Measurements from ENCODE around the gene SIRPB2.
A peak's percentile ranks its signal among the peaks of the same experiment; 100 is the strongest.

The SIRPB2 gene

DNA sequence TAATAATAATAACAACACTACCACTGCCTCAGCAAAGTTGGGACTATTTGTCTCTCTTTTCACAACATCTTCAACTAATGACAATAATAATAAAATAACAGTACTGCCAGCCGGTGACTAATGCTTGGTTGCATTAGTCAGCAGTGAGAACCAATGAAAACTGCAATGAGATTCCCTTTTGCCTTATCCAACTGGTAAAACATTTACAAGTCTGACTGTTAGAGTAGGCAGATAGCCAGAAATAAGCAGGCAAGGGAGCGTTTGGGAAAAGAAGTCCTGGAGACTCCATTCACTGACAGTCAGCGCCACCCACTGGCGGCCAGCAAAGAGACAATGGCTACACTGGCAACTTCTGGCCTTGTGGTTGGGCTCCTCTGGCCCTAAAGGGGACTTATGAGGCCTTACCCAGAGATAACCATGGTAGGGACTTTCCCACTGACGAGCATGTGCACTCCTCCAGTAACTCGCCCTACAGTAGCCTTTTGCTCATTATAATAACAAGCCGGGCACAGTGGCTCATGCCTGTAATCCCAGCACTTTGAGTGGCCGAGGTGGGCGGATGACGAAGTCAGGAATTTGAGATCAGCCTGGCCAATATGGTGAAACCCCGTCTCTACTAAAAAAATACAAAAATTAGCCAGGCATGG lies 21.2 kb downstream of the SIRPB2 start:
- peak; percentile 68 to 98 for DNase-seq

DNA sequence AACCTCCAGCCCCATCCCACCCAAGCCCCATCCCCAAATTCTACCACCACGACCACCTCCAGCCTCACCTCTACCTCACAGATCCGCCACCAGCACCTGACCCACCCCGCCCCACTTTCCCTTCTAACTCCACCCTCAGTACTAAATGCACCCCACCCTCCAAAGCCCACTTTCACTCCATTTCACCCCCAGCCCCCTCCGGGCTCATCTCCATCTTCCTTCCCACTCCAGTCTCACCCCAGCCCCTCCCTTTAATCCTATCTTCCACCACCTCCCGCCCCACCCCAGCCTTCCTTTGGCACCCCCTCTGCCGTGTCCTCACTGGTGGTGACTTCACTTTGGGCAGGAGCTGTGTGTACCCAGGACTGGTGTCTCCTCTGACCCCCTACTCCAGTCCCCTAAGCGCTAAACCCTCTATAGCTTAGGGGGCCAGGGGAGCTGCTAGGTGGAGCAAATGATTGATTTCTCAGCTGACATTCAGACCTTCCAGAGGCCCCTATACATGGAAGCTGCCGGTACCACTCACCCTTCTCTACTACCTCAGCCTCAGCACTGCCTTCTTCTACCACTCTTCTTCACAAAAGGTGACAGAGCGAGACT lies 21.8 kb downstream of the SIRPB2 start:
- DNase-seq, result no peak

DNA sequence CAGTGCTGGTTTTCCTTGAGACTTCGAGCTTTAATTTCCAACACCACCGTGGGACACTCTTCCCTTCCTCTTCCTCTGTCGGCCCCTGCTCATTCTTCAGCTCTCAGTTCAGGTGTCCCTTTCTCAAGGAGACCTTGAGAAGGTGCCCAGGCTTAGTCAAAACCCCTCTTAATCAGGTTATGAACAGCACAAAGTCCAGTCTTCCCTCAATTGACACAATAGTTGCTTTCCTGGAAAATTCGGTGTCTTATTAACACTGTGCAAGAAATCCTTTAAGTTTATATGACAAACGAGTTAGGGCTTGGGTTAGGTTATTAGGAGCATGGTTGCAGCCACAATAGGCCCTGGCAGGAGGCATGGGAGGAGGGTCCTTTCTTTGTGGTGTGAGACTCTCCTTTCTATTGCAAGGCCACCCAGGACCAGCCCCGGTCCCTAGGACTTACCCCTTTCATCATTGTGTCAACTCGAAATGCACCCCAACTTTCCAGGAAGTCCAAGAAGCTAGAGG lies 23.0 kb downstream of the SIRPB2 start:
- no peak for DNase-seq

DNA sequence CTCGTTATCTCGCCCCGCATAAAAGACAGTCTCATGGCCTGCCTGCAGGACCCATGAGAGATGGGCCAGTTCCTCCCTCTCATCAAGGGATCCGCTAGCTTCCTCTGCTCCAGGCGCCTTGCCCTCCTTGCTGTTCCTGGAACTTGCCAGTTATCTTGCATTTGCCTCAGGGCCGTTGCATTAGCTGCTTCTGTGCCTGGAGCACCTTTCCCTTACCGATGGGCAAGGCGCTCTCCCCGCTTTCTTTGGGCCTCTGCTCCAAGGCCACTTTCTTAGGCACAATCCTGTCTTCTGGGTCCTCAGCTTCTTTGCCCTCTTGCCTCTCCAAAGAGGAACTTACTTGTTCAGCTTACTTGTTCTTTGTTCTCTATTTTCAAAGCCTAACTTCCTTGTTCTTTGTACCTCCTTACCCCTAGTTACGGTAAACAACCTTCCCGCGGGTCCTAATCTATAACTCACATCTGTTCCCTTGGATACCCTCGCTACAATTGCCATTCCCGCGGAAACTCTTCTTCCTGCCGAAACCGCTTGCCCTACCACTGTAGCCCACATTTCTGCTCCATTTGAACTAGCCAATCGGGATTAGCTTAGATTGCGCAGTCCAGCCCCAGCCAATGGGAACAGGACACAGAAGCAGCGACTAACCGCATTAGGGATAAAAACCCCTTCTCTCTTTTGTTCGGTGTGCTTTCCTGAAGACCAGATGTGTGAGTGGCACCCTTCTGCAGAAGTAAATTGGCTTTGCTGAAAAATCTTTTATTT lies 23.7 kb downstream of the SIRPB2 start:
- DNase-seq, result peak; percentile 47 to 71

DNA sequence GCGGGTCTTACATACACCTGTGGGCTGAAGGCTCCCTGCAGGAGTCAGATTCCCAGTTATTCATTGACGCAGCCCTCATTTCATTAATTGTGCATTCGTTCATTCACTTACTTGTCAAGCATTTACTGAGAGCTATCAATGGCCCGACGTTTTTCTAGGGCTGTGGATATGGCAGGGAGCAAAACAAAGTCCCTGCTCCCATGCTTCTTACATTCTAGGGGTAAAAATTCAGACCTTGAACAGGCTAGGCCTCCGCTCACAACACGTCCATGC lies 24.2 kb downstream of the SIRPB2 start:
- no peak for DNase-seq

DNA sequence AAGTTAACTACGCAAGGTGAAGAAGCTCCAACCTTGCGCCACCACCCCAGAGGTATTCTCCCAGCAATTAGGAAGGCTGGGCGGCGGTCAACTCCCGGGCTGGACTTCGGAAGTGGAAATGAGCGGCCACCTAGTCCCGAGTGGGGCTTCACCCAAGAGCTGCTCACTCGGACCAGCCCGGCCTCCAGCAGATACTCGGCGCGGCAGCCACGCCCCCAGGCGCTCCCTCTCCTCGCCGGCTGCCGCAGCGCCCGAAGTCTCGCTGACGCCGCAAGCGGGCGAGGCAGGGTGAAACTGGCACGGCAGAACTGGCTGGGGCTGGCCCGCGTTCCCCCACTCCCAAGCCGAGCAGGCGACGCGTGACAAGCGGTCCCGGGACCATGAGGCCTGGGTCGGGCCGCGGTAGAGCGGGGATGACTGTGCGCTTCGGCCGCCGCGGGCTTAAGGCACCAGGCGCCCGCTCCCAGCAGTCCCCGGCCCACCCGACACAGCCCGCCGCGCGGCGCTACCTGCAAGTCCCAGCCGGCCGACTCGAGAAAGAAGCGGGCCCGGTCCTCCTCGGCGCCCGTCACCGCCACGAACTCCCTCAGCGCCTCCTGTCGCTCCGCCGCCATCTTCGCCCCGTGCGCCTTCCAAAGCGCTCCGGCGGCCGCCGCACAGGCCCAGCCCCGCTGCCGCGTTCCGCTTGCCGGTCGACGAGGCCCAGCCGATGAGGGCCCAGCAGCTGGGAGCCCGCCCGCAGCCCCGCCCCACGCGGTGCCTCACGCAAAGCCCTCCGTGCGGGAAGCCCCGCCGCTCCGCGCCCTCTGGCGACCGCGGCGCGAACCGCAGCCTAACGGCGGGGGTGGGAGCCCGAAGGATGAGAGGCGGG lies 24.8 kb downstream of the SIRPB2 start, which contains the start of gene NSFL1C:
Gene NSFL1C, minus strand, starts transcription at position 639 of the 871 bp plus-strand sequence. Its CDS starts 25 bp downstream, at position 614.
- DNase-seq, result peak; percentile 89 to 97

DNA sequence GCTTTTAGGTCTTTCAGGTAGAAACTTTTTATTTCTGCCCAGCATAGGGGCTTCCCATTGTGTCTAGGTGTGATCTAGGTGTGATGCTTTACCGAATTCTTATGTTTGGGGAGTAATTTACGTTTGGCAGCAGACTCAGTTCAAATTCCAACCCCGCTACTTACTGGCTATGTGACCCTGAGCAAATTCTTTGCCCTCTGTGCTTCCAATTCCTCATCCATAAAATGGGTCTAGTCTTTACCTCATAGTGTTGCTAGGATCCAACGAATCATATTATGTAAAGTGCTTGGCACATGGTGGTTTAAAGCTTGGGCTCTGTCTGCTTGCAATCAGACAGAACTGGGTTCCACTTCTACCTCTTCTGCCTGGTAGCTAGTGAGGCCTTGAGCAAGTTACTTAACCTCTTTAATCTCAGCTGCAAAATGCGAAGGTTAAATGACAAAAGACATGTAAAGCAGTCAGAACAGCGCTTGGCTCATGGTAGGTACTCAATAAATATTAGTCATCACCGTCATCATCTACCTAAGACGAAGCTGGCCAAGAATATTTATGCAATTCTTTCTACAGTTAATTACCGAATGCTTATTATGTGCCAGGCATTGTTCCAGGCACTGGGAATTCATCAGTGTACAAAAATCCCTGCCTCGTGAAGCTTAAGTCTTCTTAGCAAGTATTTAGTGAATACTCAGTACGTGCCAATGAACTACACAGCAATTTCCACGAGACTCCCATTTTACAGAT lies 25.6 kb downstream of the SIRPB2 start:
- no peak for DNase-seq

DNA sequence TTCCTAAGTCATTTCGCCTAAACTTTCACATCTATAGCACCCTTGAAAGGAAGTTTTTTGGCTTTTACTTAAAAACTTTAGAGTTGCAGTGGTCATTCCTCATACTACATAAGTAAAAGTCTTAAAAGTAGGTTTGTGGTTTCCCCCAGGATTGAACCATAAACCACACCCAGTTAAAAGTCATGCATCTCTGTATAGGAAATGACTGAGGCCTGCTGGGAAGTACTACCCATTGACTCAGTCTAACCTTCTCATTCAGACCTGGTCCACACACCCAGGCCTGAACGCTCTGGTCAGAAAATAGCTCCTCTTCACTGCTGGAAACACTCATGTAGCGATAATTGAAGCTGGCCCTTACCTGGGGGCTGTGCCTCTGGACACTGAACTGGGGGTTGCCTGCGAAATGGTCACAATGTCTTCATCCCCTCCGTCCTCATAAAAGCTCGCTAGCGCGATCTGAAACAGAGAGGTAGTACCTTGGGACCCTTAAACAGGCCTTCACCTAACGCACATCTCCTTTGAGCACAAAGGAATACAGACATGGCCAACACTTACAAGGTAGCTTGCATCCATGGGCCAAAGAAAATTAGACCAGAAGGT lies 27.1 kb downstream of the SIRPB2 start:
- no peak for DNase-seq

DNA sequence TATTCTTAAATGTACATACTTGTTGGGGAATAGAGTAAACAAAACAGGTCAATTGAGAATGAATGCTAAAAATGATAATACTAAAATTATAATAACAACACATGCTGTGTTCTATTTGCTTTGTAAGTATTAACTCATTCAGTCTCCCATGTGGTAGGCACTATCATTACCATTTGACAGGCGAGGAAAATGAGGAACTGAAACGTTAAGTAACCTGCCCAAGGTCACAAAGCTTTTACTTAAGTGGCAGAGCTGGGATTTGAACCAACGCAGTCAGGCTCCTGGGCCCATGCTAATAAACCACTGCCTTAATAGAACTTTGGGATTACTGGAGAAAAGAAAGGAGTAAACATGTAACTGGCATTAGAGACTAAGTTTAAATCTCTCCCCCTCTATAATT lies 28.4 kb downstream of the SIRPB2 start:
- DNase-seq, result peak in 1 of 2 donors; percentile 21

DNA sequence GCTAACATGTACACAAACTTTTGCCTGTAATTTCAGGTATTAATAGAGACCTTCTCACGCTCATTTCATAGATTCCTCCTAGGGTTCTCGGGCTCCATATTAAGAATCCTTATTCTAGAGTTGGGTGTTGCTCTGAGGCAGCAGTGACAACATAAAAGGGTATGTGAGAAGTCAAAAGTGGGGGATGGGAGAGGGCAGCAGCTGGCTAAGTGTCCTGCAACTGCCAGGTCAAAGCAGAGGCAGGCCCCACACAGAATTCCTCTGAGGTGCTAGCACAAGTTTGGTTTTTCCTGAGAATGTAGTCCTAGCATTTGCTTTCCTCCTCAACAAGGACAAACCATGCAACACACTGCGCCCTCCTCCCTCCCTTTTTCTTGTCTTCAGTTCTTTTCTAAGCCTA lies 29.2 kb downstream of the SIRPB2 start:
- DNase-seq, result no peak

DNA sequence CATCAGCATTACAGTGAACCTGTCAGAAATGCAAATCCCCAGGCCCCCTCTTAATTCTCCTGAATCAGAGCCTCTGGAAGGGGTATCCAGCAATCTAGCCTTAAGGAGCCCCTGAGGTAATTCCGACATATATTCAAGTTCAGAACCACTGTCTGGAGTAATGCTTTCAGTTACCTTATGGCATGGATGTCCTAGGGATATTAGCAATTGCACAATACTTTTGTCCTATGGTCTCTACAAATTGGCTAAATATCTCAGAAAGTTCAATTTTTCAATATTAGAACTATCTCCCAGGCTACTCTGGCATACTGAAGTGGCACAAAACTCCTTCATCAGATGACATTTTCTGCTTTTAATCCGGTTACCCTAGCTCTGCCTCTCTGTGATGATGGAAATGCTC lies 30.9 kb downstream of the SIRPB2 start:
- DNase-seq, result no peak

DNA sequence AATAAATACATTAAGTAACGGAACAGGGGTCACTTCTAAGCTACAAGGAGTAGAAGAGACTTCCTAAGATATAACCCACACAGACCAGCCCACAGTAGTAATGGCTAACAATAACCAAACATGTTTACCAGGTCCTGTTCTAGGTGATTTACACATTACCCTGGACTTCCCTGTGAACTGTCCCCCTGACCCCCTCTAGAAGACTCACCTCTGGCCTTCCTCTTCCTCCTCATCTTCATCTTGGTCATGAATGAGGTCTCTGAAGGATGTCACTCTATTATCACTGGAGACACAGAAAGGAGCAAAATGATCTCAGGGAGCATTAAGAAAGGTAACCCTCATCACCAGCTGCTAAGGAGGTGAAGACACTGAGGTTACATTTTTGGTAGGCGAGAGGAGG lies 33.2 kb downstream of the SIRPB2 start:
- DNase-seq, result no peak

DNA sequence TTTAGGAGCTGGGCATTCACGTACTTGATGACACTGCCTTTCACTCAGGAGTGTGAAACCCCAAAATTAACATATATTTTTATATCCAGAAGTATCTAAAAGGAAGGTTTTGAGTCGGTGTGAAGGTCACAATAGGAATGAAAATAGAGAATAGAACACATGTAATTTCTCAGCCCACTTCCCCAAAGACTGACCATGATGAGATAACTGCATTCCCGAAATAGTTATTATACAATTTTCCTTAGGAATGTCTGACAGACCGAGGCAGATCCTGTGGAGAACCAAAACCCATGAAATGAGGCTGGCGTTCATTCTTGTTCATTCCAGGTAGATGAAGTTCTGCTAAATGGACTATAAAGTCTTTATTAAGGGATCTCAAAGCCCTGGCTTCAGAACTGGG lies 34.9 kb downstream of the SIRPB2 start:
- DNase-seq, result no peak

DNA sequence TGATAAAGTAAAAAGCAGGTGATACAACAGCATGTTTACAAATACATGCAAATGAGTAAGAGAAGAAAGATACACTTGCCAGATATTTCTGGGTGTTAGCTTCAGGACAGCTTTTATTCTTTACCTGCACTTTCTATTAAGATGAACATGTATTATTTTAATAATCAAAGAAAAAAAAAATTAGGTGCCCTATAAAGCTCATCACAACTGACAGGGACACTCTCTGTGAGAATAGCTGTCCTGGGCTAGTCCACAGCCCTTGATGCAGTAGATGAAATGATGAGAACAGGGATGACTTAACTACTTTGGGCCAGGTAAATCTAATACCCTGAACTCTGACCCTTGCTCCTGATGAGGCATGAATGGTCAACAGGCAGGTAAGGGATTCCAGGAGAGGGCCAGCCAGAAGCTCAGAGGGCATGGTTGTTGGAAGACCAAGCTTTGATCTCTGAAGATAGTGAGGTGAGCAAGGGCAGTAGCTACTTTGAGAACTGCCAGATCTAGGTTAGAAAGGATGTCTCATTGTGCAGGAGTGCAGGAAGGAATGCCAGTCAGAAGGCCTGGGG lies 40.2 kb downstream of the SIRPB2 start:
- DNase-seq, result no peak

DNA sequence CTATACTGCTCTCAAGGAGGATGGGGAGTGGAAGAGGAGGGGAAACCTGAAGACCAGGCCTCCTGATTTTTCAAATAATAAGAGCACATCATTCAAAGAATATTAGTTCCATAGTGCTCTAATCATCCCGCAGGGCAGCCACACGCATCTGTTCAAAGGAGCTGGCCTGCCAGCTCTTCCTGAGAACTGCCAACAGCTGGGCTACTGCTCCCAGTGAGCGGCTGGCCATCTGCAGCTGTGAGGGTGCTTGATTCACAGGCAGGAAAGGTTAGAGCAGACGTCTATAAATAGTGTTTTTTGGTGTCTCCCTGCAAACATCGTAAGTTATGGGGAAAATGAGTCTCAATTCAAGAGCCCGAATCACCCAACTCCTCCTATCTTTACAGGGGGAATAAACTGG lies 41.9 kb downstream of the SIRPB2 start:
- no peak for DNase-seq

DNA sequence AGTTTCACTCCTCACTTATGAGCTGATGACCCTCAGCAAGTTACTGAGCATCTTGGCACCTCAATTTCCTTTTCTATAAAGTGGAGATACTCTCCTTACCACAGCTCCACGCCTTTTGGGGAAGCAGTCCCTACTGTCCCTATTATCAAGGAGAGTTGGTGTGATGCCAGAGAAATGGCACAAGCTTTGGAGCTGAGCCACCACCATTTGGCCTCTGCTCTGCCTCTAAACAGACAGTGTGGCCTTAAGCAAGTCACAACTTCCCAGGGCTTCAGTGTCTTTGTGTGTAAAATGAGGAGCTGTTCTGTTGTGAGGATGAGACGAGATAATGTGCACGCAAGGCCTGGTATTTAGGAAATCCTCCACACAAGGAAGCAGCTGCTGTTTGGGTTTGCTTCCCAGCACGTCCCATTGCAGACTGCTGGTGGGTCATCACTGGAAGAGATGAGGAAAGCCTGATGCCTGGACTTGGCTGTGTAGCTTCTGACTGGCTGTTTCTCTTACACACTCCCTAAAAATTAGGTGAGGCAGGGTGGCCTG lies 43.1 kb downstream of the SIRPB2 start:
- no peak for DNase-seq

DNA sequence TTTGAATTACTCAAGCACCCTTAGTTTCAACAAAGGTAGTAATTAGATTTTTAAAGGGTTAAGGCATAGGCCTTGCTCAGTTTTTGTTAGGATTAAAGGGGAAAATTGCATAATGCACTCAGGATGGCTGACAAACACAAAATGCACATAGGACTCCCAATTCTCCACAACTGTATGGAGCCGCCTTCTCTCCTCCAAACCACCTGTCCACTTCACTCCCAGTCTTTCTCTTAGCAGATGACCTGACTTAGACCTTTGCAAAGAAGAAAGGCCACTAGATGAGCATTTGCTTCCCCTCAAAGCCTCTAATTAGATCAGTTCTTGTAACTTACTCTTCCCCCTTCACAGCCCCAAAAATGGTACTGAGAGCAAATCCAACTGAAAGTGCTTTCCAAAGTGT lies 44.7 kb downstream of the SIRPB2 start:
- no peak for DNase-seq

DNA sequence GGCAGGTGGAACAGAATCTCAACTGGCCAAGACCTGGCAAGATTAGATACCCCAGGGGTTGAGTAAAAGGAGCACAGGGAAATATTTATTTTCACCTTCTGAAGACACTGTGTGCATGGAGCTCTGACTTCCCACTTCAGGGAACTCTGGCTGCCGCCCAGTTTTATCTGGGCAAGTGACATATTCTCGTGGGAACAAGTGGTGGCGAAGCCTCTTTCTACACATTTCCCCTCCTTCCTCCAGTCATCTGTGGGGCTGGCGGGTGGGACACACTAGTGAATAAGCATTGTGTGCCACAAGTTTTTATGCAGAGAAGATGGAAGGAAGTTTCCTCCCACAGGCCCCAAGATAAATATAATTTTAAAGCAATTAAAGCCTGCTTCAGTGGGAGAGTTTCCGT lies 48.1 kb downstream of the SIRPB2 start:
- no peak for DNase-seq

DNA sequence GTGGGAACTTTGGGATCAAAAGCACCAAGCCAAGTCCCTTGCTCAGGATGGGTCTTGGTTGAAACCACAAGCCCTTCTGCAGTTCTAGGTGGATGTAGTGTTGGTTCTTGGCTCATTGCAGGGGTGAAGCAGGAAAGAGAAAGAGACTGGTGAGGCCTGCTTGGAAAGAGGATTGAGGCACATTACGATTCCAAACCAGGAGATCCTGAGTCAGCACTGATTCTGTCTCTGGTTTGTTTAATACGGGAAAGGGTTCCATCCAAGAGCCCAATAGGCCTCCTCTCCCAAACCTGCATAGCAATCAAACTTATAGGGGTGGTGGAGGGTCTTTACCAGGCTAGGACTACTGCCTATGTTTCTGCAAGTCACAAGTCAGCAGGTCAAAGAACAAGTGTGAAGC lies 48.9 kb downstream of the SIRPB2 start:
- DNase-seq, result no peak

DNA sequence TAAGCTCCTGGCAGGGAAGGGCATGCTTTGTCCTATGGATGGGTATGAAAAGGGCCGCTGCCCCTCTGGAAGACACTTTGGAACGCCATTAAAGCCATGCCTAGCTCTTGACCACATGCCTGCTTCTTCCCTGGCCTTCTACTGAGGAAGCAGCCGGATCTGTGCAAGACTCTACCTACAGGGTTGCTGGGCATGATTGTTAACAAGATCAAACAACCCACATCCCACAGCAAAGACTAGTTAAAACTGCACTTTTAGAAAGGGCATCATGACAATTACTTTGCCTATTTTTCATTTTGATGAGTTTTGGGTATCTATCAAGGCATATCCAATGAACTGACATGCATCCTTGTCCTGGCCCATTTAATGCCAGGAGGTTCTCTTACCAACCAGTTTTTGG lies 50.1 kb downstream of the SIRPB2 start:
- no peak for DNase-seq

DNA sequence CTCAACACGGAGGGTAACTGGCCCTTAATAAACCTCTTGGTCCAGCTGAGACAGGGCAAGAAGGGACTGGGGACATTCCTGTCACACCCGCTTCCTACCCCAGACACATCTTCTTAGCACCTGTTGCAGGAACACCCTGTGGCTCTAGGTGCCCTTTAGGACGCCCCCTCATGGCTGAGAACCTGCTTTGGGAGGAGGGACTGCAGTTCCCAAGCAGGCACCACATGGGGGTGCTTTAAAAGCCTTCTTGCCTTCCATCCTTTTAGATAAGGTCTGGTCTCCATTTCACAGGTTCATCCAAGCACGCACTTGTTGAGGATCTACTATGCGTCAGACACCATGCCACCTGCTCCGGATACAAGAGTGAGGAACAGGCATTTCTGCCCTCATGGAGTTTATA lies 51.2 kb downstream of the SIRPB2 start:
- no peak for DNase-seq
